GM18519 (cell line): ENCODE measurements around the gene PIP4P1.
"Not testable (repeated sequence)": the region's sequence is repeated elsewhere in the genome, so short reads cannot be mapped to it uniquely, and the experiment has no call there.

Source experiments
- ATAC-seq: cut with Tn5 transposase; IDR thresholded peaks from one replicate; pipeline ENCODE4 v1.9.1; 2021; ENCODE audit warnings: mild to moderate bottlenecking, moderate library complexity; ENCODE audit not compliant: unreplicated experiment, low FRiP score

PIP4P1 gene

GRCh38 chr14:20461225-20462141, at the start of gene PIP4P1:
TSS of gene PIP4P1 (minus strand) at chr14:20461434. CDS start at chr14:20461325, 109 bp downstream.
- peak; percentile 90 for ATAC-seq

DNA sequence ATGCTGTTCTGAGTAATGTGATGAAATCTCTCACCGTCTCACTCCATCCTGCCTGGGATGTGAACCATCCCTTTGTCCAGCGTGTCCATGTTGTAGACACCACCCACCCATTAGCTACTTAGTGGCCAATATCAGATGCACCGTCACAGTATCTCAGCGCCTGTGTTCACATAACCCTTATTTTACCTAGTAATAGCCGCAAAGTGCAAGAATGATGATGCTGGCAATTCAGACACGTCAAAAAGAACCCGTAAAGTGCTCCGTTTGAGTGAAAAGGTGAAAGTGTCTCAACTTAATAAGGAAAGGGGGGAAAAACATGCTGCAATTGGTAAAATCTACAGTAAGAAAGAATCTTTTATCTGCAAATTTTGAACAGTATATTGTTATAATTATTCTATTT, 47.1 kb upstream of the PIP4P1 start:
- no peak for ATAC-seq

DNA sequence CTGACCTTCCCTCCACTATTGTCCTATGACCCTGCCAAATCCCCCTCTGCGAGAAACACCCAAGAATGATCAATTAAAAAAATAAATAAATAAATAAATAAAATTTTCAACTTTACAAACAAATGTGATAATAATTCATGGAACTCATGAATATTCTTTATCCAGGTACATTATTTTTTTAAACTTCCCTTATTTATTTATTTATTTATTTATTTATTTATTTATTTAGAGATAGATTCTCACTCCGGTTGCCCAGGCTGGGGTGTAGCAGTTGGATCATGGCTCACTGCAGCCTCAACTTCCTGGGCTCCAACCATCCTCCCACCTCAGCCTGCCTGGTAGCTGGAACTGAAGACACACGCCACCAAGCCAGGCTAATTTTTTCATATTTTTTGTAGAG, 46.3 kb upstream of the PIP4P1 start:
- not testable (repeated sequence) for ATAC-seq

DNA sequence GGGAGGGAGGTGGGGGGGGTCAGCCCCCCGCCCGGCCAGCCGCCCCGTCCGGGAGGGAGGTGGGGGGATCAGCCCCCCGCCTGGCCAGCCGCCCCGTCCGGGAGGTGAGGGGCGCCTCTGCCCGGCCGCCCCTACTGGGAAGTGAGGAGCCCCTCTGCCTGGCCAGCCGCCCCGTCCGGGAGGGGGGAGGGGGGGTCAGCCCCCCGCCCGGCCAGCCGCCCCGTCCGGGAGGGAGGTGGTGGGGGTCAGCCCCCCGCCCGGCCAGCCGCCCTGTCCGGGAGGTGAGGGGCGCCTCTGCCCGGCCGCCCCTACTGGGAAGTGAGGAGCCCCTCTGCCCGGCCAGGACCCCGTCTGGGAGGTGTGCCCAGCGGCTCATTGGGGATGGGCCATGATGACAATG, 45.5 kb upstream of the PIP4P1 start:
- ATAC-seq = not testable (repeated sequence)

- not testable (repeated sequence) for ATAC-seq
Observed at GRCh38 chr14:20506276-20506675, 45.0 kb upstream of the PIP4P1 start.

DNA sequence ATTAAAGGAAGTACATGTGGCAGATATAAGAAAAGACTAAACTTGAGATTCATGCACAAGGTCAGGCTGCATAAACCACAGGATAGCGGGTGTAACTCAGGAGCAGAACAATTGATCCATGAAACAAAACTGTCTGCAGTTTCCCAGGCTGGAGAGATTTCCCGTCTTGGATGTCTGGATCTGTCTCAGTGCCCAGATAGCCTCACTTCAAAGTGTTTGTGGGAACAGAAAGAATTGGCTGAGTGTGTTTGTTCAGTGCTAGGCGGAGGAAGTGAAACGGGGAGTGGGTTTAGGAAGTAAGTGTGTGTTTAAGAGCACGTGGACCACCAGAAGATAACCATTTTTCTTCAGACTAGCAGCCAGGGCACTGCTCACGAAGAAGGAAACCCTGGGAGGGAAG, 42.7 kb upstream of the PIP4P1 start:
- no peak for ATAC-seq

DNA sequence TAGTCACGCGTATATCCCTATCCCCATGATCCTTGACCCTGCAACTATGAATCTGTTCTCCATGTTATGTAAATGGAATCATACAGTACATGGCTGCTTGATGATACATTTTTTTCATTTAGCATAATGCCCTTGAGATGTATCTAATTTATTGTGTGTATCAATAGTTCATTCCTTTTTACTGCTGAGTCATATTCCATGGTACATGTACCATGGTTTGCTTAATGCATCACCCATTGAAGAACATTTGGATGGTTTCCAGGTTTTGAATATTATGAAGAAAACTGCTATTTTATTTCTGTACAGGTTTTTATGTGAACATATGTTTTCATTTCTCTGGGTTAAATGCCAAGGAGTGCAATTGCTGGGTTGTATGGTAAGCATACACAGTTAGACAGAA, 40.1 kb upstream of the PIP4P1 start:
- no peak for ATAC-seq

- ATAC-seq = no peak
Observed at GRCh38 chr14:20499881-20500280, 38.6 kb upstream of the PIP4P1 start.

- no peak for ATAC-seq
Observed at GRCh38 chr14:20499108-20499507, 37.9 kb upstream of the PIP4P1 start.

DNA sequence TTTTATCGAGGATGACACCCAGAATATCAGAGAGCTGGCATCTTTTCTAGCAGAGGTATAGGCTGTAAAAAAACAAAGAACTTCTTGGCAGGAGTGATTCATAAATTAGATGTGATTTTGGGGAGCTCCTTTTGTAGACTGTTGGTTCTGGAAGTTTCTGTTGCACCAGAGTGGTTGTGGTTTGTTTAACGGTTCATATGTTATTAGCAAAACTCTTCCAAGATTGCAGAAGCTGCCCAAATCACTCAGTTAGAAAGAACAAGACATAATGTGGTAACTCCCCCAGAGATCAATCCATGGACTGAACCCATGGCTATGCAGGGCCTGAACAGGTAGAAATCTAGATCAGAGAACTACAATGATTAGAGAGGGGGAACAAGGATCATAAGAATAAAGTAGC, 37.4 kb upstream of the PIP4P1 start:
- ATAC-seq = no peak

DNA sequence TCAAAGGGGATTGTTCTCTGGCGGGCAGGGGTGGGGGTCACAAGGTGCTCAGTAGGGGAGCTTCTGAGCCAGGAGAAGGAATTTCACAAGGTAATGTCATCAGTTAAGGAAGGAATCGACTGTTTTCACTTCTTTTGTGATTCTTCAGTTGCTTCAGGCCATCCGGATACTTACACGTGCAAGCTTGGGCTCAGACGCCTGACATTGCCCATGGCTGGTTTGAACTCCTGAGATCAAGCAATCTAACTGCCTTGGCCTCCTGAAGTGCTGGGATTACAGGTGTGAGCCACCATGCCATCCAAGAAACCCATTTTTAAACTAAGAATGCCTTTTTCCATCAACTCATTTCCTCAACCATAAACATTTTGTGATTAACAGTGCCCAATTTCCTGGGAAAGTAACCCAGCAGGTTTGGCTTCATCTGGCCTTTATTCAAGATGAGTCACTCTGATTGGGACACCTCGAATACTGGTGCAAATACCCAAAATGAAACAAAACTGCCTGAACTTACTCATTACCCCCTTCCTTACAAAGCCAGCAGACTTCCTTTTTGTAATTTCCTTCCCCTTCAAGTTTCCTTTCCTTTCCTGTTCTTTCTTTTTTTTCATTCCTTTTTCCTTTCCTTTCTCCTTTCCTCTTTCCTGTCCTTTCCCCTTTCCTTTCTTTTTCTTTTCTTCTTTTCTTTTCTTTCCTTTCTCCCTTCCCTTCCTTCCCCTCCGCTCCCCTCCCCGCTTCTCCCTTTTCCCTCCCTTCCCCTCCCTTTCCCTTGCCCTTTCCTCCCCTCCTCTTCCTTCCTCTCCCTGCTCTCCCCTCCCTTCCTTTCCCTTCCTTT, 33.9 kb upstream of the PIP4P1 start:
- no peak for ATAC-seq

GRCh38 chr14:20493634-20494033, 32.4 kb upstream of the PIP4P1 start:
- ATAC-seq = no peak

DNA sequence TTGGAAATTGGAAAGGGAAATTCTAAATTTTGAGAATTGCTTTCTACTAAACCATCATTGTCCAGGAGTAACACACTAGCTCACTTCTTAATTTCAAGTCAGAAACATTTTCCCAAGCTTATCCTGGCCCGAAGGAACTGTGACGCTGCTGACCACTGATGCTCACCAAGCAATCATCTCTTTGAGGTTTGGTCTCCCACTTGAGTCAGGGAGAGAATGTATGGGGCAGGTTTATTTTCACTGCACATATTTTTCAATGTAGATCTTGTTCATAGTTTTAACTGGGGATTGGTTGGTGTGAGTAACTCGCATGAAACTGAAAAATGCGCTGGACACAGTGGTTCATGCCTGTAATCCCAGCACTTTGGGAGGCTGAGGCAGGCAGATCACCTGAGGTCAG, 31.3 kb upstream of the PIP4P1 start:
- ATAC-seq = no peak

DNA sequence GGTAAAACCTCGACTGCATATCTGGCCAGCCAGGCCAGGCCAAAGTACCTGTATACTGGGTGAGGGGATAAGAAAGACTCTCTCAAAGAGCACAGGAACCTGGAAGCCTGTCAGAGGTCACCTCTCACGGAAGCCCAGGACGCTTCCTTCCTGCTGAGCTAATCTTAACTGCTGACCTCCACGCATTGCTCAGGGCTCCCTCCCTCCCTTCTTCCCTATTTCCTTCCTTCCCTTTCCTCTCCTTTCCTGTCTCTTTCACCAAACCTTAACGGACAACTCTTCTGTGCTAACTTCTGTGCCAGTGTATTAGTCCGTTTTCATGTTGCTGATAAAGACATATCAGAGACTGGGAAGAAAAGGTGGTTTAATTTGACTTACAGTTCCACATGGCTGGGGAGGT, 29.3 kb upstream of the PIP4P1 start:
- ATAC-seq = no peak

DNA sequence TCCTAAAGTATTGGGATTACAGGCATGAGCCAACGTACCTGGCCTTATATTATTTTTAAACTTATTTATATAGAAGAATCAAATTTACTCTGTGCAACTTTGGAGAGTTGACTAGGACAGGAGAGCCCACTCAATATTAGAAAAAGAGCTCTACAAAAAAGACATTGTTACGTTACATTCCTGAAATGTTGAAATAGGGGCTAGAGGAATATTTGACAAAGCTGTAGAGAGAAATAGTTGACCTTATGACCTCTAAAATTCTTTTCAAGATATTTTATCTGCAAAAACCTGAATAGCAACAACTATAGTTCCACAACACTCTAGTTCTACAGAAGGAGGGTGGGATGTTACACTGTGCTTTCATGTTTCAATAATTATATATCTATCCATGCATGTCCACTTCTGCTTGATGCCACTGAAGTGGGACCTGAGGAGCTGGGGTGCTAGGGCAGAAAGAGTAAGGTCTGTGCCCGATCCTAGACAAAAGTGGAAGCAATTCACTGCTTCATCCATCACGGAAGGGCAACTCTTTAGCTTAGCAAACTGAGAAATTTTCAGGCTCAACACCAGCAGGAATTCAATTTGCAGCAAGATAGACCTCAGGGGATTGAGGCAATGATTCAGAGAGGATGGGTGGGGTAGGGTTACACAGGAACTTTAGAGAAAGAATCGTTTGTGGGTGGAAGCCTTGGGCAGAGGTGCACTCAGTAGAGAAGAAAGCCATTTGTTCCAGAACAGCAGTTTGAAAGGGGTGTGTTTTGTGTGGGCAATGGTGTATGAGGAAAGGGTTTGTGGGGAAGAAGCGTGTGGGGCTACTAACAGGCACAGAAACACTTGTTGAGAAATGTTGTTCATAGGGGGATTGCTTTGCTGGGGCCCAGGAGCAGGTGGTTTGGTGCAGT, 28.1 kb upstream of the PIP4P1 start:
- no peak for ATAC-seq

DNA sequence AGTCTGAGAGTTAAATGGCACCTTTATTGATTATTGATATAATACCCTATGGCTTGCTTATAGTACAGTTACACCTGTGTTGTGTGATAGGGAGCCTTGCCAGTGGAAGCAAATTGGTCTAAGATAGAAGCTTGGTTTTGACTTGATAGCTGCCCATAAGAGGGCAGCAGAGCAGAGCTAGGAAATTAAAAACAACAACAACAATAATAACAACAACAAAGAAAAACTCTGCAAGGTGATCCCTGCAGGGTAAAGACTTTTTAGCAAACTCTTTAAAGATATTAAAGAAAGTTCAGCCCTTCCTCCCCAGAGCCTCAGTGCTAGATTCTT, 26.1 kb upstream of the PIP4P1 start:
- ATAC-seq = no peak

GRCh38 chr14:20486684-20487395, 25.6 kb upstream of the PIP4P1 start:
- ATAC-seq = no peak

- no peak for ATAC-seq
Observed at GRCh38 chr14:20485900-20486299, 24.7 kb upstream of the PIP4P1 start.

- ATAC-seq = no peak
Observed at GRCh38 chr14:20482382-20482781, 21.1 kb upstream of the PIP4P1 start.

GRCh38 chr14:20478894-20479293, 17.7 kb upstream of the PIP4P1 start:
- ATAC-seq = no peak
